GM21528 (cell line): ENCODE results near the gene CDH22.

Experiments used
- ATAC-seq: cut with Tn5 transposase; IDR thresholded peaks from one replicate; pipeline ENCODE4 v1.9.1; 2021; ENCODE audit warnings: mild to moderate bottlenecking, moderate library complexity; ENCODE audit not compliant: unreplicated experiment, low FRiP score

CDH22 gene

DNA sequence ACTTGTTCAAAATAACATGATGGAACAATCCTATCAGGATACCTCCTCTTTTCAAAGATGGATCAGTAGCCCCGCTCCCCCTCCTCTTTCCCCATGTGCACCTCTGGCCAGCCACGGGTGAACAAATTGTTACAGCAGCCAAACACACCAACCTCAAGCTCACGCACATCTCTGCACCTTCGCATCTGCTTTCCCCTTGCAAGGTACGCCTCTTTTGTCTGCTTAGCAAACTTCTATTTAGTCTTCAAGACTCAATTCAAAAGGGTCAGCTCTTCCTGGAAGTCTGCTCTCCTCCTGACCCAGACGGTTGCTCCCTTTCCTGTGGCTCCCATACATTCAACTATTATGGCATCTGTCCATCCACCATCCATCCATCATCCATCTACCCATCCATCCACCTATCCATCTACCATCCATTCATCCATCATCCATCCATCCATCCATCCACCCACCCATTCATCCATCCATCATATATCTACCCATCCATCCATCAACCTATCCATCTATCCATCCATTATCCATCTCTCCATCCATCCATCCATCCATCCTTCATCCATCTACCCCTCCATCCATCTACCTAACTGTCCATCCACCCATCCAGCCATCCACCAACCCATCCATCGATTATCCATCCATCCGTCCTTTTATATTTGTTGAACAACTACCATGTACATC is 36.3 kb upstream of the CDH22 start:
- no peak for ATAC-seq

DNA sequence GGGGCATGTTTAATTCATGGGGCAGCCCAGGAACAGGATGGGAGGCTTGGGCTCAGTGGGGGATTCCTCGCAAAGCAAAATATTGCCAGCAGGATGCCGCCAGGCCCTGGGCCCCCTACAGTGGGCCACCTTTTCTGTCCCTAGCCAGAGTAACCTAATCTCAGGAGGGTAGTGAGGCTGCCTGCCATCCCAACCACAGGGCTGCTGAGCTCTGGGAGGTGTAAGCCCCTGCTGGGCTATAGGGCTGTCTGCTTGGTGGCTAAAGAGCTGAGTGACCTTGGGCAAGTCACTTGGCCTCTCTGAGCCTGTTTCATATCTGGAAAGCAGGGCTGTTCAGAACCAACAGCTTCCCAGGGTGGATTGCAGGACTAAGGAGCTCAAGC is 35.7 kb upstream of the CDH22 start:
- ATAC-seq = no peak

DNA sequence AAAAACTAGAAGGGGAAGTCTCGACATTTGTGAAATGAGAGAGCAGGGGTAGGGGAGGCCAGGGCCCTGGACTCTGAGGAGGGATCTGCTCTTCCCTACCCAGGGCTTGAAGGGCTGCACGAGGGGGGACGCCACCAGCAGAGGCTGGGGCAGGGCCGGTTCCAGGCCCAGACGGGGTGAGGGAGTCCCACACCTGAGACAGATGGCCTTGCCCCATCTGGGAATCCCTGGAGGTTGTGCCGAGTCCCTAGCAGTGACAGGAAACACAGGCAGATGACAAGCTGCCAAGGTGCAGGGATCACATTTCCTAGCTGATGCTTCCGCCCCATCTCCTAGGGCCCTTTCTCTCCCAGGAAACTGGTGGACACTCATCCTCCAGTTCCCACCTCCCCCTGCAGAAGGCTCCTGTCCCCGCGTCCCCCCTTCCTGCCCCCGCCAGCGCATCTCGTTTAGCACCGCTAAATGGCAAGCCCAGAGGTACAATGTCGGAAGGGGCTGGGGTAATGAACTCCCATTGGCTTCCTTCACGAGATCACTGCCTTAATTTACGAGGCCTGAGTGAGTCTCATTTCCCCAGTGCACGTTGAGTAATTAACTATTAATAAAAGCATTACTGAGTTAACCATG is 35.2 kb upstream of the CDH22 start:
- ATAC-seq = no peak

DNA sequence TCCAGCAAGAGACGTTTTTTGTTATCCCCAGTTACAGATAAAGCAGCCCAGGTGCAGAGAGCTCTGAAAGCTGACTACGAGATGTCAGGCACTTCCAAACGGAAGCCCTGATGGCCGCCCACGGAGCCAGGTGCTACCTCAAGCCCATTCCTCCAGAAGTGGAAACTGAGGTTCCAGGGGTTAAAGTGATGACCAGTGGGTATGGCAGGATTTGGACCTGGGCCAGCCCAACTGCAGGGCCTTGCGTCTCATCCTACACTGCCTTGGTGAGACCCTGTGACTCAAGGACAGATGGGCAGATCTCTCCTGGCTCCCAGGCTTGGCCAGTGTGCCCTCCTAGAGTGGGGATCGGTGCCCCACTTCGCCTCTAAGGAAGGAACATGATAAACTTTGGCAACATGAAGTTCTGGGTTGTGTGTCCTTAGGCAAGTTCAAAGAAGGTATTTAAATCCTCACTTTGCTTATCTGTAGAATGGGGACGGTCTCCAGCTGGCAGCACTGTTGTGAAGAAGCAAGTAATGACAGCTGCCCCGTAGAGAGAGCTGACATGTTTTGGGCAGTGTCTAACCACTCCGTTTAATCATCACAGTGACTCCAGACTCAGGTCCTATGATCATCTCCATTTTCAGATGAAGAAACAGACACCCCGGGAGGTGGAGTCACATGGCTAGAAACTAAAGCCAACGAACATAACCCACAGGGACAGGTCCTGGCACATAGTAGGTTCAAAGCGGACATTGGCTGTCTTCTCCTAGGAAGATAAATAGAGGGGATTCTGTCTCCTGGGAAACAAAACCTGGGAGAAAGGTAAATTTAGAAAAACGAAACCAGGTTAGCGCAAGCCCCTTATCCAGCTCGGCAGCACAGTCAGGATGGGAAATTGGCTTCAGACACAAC is 34.4 kb upstream of the CDH22 start:
- ATAC-seq = no peak

DNA sequence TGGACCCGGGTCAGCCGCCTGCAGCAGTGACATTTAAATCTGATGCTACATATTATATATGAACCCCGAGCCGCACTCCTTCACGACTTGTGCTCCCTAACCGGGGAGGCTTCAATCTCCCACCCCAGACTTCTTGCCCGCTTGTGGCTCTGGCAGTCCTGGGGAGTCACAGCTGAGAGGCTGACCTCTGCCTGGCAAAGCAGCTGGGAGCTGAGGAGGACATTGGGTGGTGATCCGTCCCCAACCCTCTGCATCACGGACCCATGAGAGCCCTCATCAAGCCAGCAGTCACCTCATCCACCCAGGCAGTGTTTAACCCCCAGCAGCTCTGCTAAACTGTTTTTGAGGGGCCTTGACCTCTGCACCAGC is 33.7 kb upstream of the CDH22 start:
- no peak for ATAC-seq

DNA sequence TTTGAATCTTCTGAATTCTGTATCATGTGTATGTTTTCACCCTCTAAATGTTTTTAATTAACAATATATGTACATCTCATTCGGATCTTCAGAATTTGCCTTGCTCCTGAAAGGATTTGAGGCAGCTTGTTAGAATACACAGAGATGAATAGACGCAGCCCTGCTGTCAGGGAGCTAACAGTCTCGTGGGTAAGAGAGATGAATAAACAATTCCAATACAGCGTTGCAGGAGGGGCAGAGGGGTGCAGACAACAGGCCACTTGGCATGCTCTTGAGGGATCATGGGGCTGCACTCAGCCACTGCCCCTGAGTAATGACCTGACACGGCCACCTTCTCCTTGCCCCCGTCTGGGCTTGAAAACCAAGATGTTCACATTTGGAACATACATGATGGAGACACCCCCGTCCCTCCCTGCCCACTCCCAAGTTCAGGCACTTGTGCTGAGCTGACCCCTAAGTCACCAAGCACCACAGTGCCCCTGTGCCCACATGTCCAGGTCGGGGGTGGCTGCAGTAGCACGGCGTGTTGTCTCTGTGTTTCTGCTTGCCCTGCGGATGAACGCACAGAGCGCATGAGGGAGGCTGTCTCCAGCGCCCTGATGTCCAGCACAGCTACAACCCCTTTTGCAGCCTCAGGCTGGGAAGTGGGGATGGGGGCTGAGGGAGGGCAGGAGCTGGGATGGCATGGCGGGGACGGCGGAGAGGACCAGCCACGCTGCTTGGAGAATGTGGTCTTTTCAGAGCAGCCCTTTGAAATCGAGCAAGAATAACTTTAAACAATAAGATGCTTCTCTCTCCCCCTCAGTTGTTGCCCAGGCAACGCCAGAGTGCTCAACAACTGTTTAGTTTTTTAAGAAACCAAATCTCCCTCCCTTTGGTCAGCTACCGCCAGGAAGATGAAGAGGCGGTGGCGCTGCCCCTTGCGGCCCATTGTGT is 33.0 kb upstream of the CDH22 start:
- no peak for ATAC-seq

DNA sequence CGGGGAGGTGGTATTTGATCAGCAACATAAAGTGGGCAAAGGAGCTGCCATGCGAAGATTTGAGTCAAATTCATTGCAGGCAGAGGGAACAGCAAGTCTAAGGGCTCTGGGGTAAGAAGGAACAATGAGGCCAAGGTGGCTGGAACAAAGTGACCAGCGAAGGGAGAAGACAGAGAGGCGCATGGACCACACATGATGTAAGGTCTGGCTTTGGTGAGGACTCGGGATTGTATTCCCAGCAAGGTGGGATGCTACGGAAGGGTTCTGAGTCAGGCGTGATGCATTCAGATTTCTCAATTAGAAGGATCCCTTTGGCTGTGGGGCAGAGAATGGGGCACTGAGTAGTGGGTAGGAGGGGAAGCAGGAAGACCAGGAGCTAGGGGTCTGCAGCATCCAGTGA is 30.7 kb upstream of the CDH22 start:
- ATAC-seq = no peak

DNA sequence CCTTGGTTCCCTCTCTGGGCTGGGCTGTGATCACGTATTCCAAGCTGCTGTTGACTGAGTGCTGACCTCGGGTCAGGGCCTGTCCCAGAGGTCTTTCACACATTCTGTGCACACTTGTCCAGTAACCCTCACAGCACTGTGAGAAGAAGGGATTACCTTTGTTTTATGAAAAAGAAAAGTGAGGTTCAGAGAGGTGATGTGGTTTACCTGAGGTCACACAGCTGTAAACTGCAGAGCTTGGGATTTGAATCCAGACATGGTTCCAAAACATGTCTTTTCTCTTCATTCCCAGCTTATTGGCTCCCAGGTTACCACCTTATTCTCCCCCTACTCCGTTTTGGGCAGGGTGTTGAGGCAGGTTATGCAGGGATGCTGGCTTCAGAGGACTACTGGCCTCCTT is 28.4 kb upstream of the CDH22 start:
- ATAC-seq = no peak

DNA sequence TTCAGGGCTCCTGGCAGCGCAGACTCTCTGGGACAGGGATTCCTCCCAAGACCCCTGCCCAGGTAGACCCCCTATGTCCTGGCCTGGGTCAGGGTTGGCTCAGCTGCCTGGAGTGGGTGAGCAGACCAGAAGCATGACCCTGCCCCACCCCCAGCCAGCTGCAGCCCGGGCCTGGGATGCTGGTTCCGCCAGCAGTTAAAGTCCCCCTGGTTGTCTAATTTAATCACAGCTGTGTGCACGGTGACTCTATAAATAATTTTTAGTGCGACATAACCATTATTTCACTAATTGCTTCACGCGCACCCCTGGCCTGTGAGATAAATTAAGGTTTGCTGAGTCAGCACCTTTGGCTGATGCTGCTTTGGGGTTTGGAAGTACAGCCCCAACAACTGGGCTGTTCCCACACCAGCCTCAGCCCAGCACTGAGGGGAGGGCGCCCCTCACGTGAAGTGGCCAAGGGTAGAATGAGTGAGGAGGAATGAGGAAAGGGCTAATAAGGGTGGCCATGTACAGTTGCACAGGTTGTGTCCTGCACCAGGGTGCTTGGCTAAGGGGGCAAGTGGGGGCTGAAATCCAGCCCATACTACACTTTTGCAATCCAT is 26.1 kb upstream of the CDH22 start:
- ATAC-seq = no peak

DNA sequence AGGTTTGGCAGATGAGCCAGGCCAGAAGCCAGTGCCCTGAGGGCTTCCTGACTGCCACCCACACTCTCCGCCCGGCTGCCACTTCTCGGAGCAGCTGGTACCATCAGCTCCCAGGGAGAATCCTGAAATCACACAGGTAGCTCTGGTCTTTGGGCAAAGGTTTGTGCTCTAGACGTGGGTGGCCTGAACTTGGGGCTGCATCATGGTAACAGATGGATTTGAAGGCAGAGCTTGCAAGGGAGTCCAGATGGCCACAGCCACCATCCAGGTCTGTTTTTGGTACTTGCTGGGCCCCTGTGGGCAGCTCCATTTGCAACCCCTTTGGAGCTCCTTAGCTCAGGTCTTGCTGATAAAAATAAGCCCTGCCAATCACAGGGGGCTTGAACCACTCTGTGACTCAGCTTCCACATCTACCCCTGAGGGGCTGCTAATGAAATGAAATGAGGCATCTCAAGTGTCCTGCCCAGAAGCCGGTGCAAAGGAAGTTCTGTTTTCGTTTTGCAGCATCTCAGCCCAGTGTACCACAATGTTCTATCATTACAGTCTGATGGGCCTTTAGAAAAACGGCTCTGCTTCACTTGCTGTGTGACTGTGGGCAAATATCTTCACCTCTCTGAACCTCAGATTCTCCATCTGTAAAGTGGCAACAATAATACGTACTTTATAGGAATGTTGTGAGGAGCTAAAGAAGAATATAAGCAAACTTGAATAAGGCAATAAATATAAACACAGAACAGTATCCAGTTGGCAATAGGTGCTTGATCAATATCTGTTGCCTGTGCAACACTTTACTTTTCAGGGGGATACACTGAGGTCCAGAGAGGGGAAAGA is 25.1 kb upstream of the CDH22 start:
- no peak for ATAC-seq

DNA sequence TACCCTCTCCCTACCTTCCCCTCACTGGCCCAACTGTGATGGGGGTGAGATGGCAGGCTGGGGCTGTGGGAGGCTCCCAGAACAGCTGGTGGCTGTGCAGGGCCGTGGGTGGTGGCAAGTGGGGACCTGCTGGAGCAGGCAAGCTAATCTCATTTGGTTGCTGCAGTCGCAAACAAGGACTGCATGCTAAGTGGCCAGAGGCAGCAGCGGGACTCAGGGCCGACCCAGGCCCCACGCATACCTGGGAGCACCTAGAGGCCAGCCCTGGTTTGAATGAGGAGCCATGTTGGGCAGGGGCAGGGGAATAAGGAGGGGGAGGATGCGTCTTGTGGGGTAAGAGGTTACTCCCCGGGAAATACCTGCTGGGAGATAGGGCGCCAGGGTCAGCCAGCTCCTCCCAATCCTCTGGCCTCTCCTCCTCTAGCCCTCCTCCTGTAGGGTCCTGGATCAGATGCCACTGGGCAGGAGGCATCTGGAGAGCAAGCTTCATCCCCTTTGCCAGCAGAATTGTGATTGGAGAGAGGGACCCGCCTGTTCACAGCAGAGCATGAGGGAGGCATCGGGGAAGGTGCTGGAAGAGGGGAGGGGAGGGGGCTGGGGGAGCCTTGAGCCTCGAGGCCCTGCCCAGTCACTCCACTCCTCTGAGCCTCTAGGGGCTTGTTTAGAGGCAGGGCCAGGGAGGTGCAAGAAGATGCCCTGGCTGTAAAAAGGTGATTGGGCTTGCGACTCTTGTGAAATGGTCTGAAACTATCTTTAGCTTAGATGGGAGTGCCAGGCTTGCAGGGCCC is 24.3 kb upstream of the CDH22 start:
- no peak for ATAC-seq

DNA sequence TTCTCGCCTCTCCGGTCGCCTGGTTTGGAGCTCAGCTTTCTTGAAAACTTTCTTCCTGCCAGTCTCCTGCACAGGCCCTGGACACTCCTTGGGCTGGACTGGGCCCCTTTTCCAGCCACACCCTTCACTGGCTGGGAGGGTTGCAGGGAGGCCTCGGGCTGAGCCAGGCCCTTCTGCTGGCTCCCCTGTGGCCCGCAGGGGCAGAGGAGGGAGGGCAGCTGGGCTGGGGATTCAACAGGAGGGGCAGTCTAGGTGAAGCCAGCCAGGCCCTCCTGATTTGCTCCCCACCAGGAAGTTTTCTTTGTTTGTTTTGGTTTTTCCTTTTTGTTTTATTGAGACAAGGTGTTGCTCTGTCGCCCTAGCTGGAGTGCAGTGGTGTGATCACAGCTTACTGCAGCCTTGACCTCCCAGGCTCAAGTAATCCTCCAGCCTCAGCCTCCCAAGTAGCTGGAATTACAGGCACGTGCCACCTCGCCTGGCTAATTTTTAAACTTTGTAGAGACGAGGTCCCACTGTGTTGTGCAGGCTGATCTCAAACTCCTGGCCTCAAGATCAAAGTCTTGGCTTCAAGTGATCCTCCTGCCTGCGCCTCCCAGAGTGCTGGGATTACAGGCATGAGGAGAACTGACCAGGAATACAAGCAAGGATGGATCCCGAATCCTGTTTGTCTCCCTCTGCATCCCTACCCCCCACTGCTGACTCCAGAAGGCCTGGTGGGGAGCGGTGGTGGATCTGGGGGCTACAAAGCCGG is 23.5 kb upstream of the CDH22 start:
- no peak for ATAC-seq

DNA sequence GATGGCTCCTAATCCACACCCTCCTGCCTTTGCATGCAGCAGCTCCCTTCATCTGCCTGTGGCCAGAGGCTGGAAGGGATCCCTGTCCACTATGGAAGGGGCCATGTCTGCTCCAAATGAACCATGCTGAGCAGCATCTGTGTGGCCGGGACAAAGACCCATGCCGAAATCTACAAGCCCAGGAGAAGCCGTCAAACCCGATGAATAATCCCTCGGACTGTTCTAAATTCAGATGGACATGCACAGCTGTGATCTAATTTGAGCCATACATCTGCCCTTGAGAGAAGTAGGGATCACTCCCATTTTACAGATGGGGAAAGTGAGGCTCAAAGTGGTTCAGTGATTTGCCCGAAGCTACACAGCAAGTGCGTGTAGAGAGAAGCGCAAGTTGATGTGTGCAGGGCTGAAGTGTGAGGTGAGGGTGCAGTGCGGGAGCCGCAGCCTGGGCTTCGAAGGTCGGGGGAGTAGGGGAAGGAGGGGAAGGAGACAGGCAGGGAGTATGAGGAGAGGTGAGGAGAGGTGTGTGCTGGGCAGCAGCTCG is 22.6 kb upstream of the CDH22 start:
- ATAC-seq = no peak

DNA sequence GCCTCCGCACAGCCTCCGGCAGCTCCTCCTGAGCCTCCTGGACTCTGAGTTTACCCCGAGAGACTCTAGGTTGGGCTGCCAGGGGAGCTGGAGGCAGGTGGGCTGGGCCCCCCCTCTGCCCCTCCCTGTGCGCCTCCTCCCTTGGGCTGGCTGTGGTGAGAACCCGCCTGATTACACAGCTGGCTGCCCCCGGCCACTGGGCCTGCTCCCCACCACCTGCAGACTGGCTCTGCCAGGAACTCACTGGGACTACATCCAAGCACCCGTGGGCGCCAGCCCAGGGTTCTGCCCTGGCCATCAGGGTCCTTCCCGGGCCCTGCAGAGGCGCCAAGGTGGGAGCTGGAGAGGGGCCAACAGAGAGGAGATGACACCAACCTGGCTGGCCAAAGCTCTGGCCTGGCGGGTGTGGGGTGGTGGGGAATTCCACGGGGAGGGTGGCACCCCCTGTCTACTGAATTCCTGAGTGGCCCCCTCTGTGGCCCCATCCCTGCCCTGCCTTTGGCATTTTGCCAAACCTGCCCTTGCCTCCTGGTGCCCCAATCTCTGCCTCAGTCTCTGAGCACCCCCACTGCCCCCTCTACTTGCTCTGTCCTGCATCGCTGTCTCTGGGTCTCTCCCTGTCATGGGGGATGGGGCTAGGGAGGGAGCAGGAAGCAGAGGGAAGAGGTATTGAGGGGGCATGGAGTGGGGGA is 21.9 kb upstream of the CDH22 start:
- ATAC-seq = no peak

DNA sequence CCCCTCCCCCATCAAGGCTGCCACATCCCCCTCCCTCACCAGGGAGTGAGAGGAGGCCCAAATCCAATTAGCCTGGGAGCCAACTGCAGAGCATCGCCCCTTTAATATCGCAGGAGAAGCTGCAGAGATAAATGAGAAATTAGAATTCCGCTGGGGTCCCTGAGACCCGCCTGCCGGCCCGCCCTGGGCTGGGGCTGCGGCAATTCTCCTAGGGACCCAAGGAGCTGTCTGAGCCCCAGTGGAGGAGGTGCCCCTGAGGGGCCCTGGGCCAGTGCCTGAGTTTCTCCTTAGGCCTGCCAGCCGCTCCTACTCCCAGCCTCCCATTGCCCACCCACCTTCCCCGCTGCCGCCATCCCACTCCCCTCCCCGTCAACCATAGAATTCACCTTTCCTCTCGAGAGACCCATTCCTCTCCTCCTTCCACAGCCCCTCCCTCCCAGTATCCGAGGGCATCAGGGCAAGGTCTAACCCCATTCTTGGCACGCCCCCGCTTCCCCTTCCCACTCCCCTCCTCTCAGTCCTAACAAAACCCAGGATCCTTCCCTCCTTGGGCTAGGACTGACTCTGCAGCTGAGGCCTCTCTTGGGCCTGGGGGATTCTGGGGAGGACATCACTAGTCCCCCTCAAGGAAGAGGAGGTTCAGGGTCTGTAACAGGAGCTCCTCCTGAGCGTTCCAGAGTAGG is 20.0 kb upstream of the CDH22 start:
- ATAC-seq = no peak

DNA sequence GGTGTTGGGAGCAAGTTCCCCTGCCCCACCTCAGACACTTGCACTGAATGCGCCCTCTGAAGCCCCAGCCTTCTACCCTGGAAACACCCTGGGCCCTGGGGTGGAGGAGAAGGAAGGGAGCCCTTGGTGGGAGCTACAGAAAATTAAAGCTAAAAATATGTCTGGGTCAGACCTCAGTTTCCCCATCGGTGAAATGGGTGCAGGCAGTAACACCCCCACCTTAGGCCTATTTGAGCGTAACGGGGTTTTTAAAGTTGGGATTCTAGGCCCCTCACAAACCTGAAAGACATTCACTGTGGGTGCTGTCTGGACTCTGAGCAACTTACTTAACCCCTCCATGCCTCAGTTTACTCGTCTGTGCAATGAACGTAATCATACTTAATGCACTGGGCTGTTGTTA is 19.3 kb upstream of the CDH22 start:
- no peak for ATAC-seq

DNA sequence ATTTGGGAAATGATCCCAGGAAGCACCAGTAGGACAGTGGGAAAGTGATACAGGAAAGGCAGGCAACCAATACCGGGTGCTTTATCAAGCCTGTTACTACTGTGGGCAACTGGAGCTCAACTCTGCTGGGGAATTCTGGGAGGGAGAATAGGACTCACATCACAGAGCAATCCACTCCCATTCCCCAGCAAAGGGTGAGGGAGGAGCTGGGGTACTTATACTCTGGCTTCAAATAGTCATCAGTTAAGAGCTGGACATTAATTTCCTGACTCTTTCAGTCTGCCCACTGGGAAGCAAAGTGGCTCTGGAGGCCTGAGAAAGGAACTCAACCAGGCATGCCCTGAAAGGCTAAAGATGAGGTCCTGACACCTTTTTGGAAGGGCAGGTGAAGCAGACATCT is 17.5 kb upstream of the CDH22 start:
- ATAC-seq = no peak
